ENCODE data around the gene INTS1.
A peak's percentile ranks its signal among the peaks of the same experiment; 100 is the strongest.

The INTS1 gene

DNA sequence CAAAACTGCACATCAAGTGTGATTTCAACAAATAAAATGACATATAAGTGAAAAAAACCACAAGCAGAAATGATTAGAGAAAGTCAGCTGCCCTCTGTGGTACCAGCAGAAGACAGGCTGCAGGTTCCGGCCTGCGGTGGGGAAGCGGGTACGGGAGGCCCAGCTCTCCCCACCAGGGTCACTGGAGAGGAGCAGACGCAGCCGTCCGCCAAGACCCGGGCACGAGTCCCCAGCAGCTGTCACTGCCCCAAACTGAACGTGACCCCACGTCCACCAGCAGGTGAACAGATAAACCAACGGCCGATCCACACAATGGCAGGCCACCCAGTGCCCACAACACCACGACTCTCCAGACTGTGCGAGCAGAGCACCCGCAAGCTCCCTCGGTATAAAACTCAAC lies 28.8 kb downstream of the INTS1 start:
- FAIRE-seq (no peak), DNase-seq (ENCODE audit: insufficient read length, low spot score) (no peak)
- TF ChIP-seq, protein P1, sequence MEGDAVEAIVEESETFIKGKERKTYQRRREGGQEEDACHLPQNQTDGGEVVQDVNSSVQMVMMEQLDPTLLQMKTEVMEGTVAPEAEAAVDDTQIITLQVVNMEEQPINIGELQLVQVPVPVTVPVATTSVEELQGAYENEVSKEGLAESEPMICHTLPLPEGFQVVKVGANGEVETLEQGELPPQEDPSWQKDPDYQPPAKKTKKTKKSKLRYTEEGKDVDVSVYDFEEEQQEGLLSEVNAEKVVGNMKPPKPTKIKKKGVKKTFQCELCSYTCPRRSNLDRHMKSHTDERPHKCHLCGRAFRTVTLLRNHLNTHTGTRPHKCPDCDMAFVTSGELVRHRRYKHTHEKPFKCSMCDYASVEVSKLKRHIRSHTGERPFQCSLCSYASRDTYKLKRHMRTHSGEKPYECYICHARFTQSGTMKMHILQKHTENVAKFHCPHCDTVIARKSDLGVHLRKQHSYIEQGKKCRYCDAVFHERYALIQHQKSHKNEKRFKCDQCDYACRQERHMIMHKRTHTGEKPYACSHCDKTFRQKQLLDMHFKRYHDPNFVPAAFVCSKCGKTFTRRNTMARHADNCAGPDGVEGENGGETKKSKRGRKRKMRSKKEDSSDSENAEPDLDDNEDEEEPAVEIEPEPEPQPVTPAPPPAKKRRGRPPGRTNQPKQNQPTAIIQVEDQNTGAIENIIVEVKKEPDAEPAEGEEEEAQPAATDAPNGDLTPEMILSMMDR (IDR thresholded peaks at IDR 0.05; ENCODE audit: insufficient read depth, missing control alignments), result no peak

DNA sequence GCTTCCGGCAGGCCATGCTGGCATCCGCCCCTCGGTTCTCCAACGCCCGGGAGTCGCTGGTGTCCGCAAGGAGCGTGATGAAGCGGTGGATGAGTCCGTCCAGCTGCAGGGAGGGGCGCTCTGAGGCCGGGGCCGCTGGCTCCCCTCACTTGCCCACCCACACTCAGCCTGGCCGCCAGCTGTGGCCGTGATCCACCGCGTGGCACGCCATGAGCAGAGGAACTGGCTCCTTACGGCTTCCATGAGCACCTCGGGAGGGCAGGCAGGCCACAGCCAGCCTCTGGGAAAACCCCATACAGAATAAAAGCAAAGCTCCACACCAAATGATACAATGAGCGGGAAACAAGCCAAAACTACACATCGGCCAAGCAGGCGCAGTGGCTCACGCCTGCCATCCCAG lies 29.5 kb downstream of the INTS1 start:
- no peak for FAIRE-seq
- TF ChIP-seq, protein P1 (IDR thresholded peaks at IDR 0.05; ENCODE audit: insufficient read depth, missing control alignments), result no peak
- no peak for DNase-seq (ENCODE audit: insufficient read length, low spot score)

DNA sequence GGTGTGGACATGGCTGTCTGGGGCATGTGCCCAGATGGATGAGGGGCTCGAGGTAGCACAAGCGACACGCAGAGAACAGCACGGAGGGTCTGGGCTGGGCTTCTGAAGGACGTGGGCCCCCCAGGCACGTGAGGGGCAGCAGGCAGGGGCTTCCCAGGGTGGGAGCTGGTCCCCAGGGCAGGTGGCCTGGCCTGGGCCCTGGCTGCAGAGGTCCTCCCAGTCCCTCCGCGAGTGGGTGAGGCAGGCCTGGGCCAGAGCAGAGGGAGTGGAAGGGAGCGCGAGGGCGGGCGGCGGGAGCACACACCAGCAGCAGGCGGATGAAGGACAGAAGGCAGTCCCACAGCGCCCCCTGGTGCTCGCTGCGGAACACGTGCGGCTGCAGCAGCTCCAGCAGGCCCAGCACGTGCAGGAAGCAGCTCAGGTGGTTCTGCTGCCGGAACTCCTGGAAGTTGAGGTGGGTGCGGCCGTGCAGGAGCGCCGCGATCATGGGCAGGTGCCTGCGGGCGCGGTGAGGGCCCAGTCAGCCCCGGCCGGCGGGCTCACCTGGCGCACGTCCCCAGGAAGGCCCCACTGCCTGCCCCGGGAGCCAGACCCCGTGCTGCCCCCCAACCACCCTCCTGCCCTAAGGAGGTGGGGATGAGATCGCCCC lies 30.2 kb downstream of the INTS1 start:
- FAIRE-seq, result no peak
- TF ChIP-seq, protein P1 (IDR thresholded peaks at IDR 0.05; ENCODE audit: insufficient read depth, missing control alignments), result peak; percentile 80
- DNase-seq (ENCODE audit: insufficient read length, low spot score), result peak; percentile 99

DNA sequence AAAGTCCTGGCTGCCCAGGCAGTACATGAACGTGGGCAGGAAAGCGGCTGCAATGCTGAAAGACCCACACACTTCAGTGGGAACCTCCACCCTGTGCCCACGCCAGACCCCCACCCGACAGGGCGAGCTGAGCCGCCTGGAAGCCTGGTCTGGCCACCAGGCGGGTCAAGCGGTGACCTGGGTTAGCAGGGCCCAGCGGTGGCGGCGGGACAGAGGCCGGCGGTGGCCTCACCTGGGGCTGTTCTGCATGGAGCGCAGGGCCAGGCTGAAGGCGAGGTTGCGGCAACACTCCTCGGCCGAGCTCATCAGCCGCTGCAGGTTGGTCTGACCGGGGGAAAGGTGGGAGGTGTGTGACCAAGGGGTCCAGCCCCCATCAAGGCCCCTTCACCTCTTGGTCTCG lies 33.3 kb downstream of the INTS1 start:
- DNase-seq (ENCODE audit: insufficient read length, low spot score) (no peak), FAIRE-seq (no peak)
- TF ChIP-seq, protein P1 (IDR thresholded peaks at IDR 0.05; ENCODE audit: insufficient read depth, missing control alignments), result no peak

DNA sequence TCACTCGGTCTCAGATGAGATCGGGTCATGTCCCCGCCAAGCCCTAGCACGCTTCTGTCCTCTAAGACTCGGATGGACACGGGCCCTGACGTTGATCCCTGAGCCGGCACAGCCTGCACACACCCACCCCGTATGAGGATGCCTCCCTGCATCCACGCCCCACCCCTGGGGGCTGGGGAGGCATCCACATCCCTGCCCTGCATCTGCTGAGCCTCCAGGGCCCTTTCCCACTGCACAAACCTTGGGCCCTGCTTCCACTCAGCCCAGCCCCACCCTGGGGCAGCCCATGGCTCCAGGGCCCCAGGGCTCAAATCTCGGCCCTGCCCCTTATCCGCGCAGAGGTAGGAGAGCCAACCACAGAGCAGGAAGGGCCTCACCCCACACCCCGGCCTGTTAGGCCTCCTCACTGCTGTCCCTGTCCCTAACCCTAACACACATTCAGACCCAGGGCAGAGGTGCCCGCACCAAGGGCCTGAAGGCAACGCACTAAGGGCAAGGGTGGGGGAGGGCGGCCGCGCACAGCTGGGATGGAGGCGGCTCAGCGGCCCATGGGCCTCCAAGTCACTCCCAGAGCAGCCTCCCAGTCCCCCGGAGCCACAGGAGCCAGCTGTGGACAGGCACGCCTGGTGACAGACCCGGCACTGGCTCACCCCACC lies 35.4 kb downstream of the INTS1 start:
- TF ChIP-seq, protein P1 (IDR thresholded peaks at IDR 0.05; ENCODE audit: insufficient read depth, missing control alignments), result no peak
- FAIRE-seq (no peak), DNase-seq (ENCODE audit: insufficient read length, low spot score) (no peak)

DNA sequence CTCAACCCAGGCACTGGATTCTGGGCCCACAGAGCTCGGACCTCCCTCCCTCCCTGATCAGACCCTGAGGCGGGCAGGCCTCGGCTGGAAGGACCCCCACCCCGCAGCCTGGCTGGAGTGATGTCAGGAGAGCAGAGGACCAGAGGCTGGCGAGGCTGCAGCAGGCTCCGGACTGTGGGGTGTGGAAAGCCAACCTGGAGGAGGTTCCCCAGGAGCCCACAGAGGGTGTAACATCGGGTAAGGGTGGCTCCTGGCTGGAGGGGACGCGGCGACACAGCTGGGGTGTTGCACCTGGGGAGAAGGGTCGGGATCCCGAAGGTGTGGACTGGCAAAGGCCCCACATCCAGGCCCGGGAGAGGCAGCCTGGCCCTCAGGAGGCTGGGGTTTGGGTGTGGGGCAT lies 36.0 kb downstream of the INTS1 start:
- TF ChIP-seq, protein P1 (IDR thresholded peaks at IDR 0.05; ENCODE audit: insufficient read depth, missing control alignments), result no peak
- no peak for FAIRE-seq
- no peak for DNase-seq (ENCODE audit: insufficient read length, low spot score)

All from D721Med (cell line).